ENCODE measurements around the gene PDCL2. TPM values are rescaled to one million over a fixed set of nuclear protein-coding genes. Genes with fewer than 3 reads are reported as not detected.
A peak's percentile ranks its signal among the peaks of the same experiment; 100 is the strongest.

Gene PDCL2
- total RNA-seq, 6 experiments from 2014 or later = not detected

GRCh38 chr4:55510685-55511084, 81.4 kb downstream of the PDCL2 start:
- H3K27ac Mint-ChIP-seq = peak overlapping the region; percentile 51

GRCh38 chr4:55509266-55509665, 82.8 kb downstream of the PDCL2 start:
- H3K4me1 Mint-ChIP-seq (ENCODE audit: low read depth) = peaks cover 59% of the 10 kb centered on the region
- no peak for TF ChIP-seq CTCF (IDR thresholded peaks at IDR 0.05)
- H3K27ac Mint-ChIP-seq = peak overlapping the region; percentile 51
- H3K27me3 Mint-ChIP-seq (ENCODE audit: insufficient read depth) = no peaks in the 10 kb centered on the region; the same call in 1 of the 2 replicates
- H3K4me3 Mint-ChIP-seq = no peak overlapping the region
- DNase-seq = no peak
- no peaks in the 10 kb centered on the region for H3K9me3 Mint-ChIP-seq
- H3K36me3 Mint-ChIP-seq (ENCODE audit: low read depth) = peaks cover 14% of the 10 kb centered on the region

More at GRCh38 chr4:55510685-55511084, 81.4 kb downstream of the PDCL2 start:
- Mint-ChIP-seq H3K4me1 (ENCODE audit: low read depth) (peaks cover 66% of the 10 kb centered on the region), H3K9me3 (no peaks in the 10 kb centered on the region), H3K36me3 (ENCODE audit: low read depth) (peaks cover 14% of the 10 kb centered on the region), H3K27me3 (ENCODE audit: insufficient read depth) (no peaks in the 10 kb centered on the region; the same call in 1 of the 2 replicates), H3K4me3 (no peak overlapping the region)
- DNase-seq = no peak
- no peak for TF ChIP-seq CTCF (IDR thresholded peaks at IDR 0.05)

- Mint-ChIP-seq H3K27me3 (ENCODE audit: insufficient read depth) (no peaks in the 10 kb centered on the region; the same call in 1 of the 2 replicates), H3K36me3 (ENCODE audit: low read depth) (peaks cover 12% of the 10 kb centered on the region), H3K27ac (no peak overlapping the region), H3K4me1 (ENCODE audit: low read depth) (peaks cover 56% of the 10 kb centered on the region), H3K4me3 (no peak overlapping the region), H3K9me3 (no peaks in the 10 kb centered on the region)
- no peak for DNase-seq
- no peak for TF ChIP-seq CTCF (IDR thresholded peaks at IDR 0.05)
These were observed 84.4 kb downstream of the PDCL2 start for GRCh38 chr4:55507612-55508011.

Other genes starting within 250 kb of the PDCL2 start
- gene SRD5A3, start 246.0 kb downstream of the PDCL2 start, total RNA-seq (2021; fragmentation: NEBNext Ultra II Directional; extraction: Animal tissue kit (Norgen Biotek cat#: 25700)) = 10 to 100 TPM; 11.0 to 17.1 (median 12.2) TPM
- gene TMEM165, start 196.3 kb downstream of the PDCL2 start, total RNA-seq (2021; fragmentation: NEBNext Ultra II Directional; extraction: Animal tissue kit (Norgen Biotek cat#: 25700)) = 100 to 1,000 TPM in 2 of 6 experiments, 10 to 100 TPM in 4; 93.9 to 111 (median 96.2) TPM
- 10 to 100 TPM; 33.8 to 41.6 (median 37.1) TPM for gene CLOCK, start 45.3 kb downstream of the PDCL2 start, total RNA-seq (2021; fragmentation: NEBNext Ultra II Directional; extraction: Animal tissue kit (Norgen Biotek cat#: 25700))
- gene NMU, start 44.1 kb upstream of the PDCL2 start, total RNA-seq (2021; fragmentation: NEBNext Ultra II Directional; extraction: Animal tissue kit (Norgen Biotek cat#: 25700)) = not detected
- gene EXOC1L, start 227.5 kb upstream of the PDCL2 start, total RNA-seq (2021; fragmentation: NEBNext Ultra II Directional; extraction: Animal tissue kit (Norgen Biotek cat#: 25700)) = not detected